Stimulated activated CD4-positive, alpha-beta T cell treated with anti-CD3 and anti-CD28 coated beads, Interleukin-1b, Interleukin-23, amount 100 ng/mL, for 4 hours (primary cell): ENCODE results near the gene ERBB4.
"Not testable (repeated sequence)": the region's sequence is repeated elsewhere in the genome, so short reads cannot be mapped to it uniquely, and the experiment has no call there.

Source experiments
- DNase-seq, 2 donors: peaks; one replicate each; pipeline ENCODE4 v3.0.0-alpha.2; 2020; ENCODE audit warnings: low read depth in 2 of 2

The ERBB4 gene

DNA sequence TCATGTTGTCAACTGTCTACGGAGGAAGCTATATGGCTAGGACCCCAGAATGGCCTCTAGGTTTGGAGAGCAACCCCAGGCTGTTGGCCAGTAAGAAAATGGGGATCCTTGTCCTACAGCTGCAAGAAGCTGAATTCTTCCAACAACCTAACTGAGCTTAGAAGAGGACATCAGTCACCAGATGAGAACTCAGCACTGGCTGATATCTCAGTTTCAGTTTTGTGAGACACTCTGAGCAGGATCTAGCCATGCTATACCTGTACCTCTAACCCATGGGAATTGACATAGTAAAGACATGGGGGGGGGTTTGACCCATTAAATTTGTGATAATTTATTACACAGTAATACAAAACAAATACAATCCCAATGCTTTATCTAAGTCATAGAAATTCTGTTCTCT is 312.5 kb downstream of the ERBB4 start:
- DNase-seq = no peak

DNA sequence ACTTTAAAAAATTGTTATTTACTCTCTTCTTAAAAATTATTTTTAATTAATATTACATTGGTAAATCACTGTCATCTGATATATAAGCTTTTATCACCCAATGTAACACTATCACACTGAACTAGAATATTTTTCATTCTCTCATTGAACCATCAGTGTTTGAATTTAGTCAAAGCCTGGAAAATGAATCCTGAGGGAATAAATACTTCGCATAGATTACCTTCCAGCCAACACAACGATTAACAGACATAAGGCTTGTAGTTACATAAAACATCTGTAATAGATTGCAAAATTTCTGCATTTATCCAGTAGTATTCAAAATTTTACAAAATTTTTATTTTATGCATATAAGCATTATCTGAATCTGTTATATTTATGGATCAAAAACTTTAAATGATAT is 314.9 kb downstream of the ERBB4 start:
- no peak for DNase-seq

DNA sequence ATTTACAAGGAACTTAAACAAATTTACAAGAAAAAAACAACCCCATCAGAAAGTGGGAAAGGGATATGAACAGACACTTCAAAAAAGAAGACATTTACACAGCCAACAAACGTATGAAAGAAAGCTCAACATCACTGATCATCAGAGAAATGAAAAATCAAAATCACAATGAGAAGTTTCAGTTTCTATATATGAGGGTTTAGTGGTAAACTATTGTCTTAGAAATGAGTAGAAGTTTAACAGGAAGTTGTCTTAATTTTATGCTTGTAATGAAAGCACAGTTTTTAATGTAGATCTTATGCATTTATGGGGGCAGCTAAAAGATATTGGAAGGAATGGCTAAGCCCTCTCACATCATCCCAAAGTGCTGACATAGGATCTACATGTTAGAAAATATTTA is 325.4 kb downstream of the ERBB4 start:
- no peak for DNase-seq

DNA sequence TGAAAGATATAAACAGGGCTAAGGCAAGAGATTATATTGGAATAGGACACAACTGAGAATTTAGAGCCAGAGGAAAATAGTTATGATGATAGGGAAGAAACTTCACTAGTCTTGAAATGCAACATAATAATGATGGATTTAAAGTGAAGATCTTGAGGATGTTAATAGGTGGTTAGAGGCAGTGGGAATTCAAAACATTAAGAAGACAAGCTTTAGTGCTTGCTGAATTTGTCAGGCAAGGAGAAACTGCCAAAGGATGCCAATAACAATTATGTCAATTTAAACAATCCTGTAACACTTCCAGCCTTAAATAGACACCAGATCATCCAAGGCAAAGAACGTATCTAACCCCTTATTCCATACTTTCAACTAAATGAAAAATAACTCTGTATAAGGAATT is 330.1 kb downstream of the ERBB4 start:
- DNase-seq = no peak

DNA sequence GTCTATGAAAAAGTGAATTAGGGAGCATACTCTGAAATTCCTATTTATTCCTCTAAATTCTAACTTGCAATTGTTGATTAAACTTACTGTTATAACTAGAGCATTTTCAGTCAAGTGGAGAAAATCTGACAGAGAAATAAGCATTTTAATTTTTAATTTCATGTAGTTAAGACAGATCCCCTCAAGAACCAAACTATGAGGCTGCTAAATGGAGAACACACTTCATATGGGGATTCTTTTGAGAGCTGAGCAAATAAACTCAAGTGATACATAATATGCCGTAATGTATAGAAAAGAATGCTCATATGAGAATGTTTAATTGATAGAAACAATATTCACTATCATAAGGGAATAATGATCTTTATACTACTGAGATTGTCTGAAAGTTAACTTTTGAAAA is 340.8 kb downstream of the ERBB4 start:
- DNase-seq = no peak

DNA sequence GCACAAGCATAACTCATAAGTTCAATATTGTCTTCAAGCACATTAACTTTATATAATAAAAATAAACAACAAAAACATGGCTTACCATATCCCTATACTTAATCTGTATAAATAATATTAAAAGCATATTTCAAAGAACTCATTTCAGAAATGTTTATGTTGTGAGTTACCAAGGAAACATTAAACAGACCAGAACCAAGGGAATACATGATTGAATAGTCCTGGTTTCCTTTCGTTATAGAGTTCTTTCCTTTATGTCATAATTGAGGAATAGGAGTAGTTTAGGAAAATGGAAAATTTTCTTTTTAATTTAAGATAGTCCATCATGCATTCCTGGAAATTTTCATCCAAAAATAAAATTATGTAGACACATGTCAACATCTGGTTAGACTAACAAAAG is 343.0 kb downstream of the ERBB4 start:
- no peak for DNase-seq

DNA sequence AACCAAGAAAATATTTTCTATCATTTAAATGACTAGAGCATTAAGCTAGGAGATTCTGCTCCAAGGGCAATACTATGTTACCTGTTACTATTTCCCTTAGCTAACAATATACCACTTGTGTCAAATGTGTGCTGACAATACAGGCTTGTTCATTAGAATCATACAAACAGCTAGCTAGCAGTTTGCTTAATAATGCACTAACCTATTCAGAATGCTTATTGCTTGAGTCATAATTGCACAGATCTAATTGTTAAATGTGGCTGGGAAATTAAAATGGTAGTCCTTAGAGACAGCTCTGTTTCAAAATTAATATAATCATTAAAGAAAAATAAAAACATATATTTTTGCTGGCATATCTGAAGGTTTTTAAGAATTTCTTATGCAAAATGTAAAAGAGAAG is 344.2 kb downstream of the ERBB4 start:
- DNase-seq = no peak

DNA sequence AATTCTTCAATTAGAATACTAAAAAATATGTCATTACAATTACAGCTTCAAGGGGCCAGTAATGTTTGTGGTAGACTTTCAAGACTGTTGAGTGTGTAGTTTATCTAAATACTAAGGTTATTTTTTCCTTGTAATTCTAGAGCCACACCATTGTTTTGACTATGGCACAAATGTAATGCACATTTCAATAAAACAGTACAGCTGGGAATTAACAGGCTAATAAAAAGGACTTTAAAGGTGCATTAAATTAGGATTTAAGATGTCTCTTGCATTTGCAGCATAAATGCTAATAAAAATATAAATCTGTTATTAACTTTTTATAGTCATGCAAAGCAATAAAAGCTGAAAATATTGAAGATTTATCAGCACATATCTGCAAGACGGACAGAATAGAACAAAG is 344.8 kb downstream of the ERBB4 start:
- no peak for DNase-seq

DNA sequence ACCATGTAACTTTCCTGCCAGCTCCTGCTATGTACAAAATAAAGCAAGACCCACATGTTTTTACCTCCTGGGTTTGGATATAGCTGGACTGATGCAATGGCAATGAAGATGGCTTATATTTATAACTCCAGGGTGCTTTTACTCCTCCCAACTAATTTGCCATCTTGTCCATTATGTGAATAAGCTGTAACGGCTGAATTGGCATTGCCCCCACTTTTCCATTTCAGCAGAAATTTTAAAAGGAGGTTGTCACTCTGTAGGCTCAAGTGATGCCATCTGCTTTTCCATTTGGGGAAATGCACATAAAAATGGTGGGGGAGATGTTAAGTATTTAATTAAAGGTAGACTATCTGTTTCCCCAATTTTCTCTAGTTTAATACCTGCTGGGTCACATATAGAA is 345.5 kb downstream of the ERBB4 start:
- DNase-seq = no peak

DNA sequence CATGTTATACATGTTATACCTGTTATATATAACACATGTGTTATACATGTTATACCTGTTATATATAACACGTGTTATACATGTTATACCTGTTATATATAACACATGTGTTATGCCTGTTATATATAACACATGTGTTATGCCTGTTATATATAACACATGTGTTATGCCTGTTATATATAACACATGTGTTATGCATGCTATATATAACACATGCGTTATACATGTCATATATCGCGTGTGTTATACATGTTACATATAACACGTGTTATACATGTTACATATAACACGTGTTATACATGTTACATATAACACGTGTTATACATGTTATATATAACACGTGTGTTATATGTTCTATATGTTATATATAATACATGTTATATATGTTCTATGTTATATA is 347.2 kb downstream of the ERBB4 start:
- not testable (repeated sequence) for DNase-seq

DNA sequence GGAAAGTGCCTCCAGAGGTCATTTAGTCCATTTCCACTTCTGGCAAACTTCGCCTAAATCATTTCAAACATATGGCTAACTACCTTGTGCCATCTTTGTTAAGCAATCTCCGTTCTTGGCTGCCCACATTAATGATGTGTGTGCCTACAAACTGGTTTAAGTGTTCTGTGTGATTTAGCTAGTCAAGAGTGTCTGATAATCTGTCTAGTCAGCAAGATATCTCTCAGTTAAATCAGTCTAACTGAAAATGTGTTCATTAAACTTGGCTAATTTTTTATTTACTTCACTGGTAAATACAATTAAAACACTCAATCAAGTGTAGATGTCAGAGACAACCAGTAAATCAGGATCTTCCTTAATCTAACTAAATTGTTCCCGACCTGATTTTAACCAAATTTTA is 352.4 kb downstream of the ERBB4 start:
- no peak for DNase-seq

DNA sequence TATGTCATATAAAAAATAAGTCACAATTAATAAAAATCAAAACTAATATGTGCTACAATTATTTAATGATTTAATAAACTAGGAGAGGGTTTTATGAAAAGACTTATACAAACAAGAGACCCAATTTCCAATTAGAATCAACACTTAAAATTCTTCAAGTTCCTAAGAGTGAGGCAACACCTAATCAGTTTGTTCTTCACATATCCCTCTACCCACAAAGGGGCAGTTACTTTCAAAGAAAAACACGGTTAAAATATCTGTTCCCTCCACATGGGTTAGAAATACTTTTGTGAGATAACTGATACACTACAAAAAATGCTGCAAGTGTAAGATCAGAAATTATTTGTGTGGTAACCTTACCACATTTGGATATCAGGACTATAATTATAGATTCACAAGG is 357.0 kb downstream of the ERBB4 start:
- no peak for DNase-seq

DNA sequence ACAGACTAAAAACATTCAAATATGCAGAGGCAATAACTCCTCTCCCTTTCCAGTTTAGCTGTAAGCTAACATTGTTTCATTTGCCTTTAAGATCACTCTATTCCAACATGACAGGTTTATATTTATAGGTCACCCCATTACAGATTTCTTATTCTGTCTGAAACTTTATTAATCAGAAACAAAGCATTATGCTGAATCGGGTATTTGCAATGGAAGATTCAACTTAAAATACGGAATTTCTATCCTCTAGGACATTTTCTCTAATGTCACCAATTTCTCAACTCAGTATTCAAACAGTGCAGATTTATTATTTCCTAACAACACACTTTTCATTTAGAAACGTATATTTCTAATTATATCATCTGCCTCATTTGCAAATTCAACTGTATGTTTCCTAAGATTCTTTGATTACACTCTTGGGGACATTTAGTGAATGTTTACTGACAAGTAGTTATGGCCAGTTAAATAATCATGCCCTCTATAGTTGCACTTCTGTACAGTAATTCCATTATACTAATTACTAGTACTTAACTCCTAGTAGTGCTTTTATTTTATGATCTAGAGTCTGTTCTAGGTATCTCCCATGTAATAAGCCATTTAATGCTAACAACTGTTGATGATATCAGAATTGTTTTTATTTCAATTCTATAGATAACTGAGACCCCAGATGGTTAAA is 358.1 kb downstream of the ERBB4 start:
- DNase-seq = no peak

DNA sequence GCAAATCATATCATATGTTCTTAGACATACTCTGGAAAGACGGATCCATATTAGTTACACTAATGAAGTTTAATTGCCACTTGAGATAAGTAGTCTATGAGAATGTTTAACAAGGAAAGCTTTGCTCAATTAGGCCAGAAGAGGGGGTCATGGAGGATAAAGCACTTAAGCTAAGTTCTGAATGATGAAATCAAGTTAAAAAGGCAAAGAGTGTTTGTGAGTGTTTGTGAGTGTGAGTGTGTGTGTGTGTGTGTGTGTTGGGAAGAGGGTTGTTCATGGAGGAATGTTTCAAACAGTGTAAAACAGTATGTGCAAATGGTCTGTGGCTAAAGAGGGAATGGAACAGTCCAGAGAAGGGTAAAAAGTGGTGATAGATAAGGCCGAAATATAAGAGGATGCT is 360.9 kb downstream of the ERBB4 start:
- no peak for DNase-seq

DNA sequence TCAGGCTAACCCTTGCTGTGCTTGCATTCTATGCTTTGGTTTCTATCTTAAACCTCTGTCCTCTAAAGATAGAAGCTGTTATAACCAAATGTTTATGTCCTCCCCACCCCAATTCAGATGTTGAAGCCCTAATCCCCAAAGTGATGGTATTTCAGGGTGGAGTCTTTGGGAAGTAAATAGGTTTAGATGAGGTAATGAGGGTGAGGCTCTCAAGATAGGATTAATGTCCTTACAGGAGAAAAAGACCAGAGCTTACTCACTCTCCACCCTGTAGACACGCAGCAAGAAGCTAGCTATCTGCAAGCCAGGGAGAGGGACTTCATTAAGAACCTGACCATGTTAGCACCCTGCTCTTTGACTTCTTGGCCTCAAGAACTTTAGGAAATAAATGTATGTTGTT is 362.5 kb downstream of the ERBB4 start:
- no peak for DNase-seq

DNA sequence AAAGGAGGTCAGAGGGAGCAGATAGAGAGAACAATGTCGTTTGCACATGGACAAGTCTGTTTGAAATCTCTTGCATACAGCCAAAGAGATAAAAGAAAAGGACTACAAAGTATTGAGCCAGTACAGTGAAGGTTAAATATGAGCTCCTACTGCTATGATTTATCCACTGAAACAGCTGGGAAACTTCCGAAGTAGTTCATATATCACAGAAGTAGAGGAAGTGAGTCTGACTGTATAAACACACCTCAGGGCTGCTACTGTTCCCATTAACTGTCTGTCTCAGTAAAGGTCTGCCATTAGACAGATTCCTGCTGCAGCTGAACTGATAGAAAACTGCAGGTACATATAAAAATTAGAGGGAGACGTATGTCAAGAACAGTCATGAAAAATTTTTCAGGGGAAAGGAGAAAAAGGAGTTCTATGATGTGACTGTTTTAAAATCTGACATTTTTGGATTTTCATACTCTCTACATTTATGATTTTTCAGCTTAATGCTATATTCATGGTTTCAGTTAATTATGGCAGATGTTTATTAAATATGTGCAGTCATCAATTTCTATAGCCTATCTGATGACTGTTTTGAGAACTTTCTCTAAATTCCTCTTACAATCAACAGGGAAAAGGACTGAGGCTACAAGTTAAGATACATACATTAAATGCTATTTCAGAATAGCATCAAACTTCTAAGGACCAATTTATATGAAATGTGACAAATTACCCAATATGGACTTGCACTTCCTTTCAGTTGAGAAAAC is 364.7 kb downstream of the ERBB4 start:
- no peak for DNase-seq

DNA sequence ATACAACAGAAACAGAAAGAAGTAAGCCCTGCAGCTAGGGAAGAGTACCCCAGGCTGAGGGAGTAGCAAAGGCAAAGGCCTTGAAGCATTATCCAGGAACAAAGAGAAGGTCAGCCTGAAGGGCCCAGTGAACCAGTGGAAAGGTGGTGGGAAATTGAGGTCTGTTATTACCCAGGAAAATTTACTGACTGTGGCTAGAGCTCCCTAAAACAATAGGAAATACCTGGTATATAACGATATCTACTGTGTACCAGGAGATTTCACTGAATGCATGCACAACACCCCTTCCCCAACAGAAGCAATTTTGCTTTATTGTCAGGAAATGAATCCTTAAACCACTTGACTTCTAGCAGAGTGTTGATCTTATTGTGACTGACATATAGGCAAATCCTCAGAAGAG is 365.3 kb downstream of the ERBB4 start:
- DNase-seq = no peak

DNA sequence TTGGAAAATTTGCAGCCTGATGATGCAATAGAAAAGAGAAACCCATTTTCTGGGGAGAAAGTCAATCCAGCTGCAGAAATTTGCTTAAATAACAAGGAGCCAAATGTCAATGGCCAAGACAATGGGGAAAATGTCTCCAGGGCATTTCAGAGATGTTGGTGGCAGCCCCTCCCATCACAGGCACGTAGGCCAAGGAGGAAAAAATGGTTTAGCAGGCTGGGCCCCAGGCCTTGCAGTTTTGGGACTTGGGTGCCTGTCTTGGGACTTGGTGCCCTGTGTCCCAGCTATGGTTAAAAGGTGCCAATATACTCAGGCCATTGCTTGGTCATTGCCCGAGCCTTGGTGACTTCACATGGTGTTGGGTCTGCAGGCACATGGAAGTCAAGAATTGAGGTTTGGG is 368.2 kb downstream of the ERBB4 start:
- DNase-seq = no peak

DNA sequence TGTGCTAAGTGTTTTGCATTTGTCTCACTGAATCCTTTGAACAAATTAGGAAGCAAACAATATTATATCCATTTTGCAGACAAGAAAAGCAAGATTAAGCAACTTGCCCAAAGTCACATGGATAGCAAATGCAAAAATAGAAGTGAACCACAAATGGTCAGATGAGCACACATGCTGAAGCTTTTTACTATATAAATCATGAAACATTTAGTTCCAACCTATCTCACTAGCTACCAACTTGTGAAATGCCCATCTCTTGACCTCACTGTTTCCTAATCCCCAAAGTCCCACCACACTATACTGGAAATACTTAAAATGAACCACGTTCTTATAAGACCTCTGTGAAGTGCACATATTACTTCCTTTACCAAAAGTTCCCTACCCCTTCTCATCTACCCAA is 380.5 kb downstream of the ERBB4 start:
- no peak for DNase-seq

DNA sequence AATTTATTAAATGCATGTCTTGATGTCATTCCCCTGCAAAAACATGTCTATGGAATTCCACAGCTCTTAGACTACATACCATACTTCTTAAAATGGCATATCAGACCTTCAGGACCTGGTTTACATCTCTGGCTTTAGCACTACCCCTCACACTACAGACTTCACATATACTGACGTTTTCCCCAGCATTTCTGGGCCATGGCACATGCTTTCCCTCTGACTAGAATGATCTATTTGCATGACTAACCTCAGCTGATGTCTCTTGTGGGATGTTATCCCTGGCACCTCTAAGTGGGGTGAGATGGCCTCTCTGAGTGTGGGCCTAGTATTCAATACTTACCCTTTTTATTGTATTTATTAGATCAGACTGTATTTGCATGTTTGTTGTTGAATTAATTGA is 381.6 kb downstream of the ERBB4 start:
- no peak for DNase-seq

DNA sequence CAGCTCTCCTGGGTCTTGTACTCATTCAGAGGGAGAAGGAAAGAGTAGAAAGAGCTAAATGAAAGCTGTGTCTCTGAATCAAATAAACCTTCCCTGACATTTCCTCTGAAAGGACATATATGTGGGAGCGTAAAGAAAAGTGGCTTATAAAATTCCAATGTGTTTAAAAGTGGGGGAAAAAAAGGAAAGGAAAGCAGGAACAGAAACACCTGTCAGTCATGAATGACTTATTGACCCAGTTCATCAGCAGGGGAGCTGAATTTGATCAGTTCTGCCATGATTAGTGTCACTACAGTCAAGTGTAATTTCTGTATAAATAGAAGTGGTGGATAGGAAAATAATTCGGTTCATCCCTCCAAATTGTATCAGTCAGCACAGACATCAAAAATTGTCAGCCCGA is 382.5 kb downstream of the ERBB4 start:
- no peak for DNase-seq

DNA sequence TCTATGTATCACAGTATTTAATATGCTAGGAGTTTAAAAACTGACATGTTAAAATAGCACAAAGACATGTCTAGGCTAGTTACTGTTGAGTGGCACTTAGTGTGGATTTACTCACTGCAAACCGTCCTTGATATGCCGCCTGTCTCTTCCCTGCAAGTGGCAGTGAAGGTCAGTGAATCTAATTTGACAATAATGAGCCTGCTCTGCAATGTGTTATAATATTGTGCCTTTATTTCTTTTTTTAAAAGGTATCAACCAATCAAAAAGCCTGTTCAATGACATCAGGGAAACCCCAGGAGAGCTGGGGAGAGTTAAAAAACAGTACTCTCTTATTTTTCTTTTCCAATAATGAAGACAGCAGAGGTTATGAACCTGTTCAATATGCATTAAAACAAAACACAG is 384.1 kb downstream of the ERBB4 start:
- DNase-seq = no peak

DNA sequence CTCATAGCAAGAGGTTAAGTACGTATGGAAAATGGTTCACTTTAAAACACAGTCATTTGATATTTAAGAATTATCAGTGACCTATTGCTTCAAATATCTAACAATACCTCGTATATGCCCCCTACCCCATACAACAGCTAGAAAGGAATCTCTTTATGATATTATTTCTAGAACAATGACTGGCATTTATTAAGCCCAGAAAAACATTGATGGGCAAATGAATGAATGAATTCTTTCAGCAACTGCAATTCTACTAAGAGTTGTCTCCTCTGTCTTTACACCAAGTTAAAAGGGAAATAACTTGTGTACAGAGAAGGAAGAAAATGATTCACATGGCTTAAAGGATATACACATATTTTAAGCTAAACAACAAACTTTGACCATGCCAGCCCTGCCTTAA is 384.7 kb downstream of the ERBB4 start:
- DNase-seq = no peak
